Right lobe of liver (tissue), 4 donors: ENCODE data around the gene BRMS1.

Experiments used
- CTCF ChIP-seq, 4 donors: fragments of 200-600 bp in 3 of 4; fragments of 450-650 bp in 1 of 4; IDR thresholded peaks; one replicate each; pipeline versions ENCODE4 v1.5.1 to v1.8.0; 2016 to 2022; ENCODE audit warnings: antibody characterized with exemption in 4 of 4, mild to moderate bottlenecking in 2 of 4
- POLR2A ChIP-seq: fragments of 450-650 bp; IDR thresholded peaks from one replicate; pipeline ENCODE4 v1.6.1; 2017; ENCODE audit warnings: antibody characterized with exemption, mild to moderate bottlenecking
- donor health status: DM: no; HTN: no; CAD: no.
- donor health status: DM: no; HTN: no; CAD: no.
- donor health status: DM: no; HTN: yes; CAD: no.

- no peak for TF ChIP-seq CTCF (IDR thresholded peaks at IDR 0.05)
- no peak for TF ChIP-seq POLR2A
These were observed 15.6 kb upstream of the BRMS1 start for GRCh38 chr11:66360406-66361073.
